B cell (primary cell): ENCODE results near the gene ERBB4.

Experiments
- CTCF ChIP-seq: fragments of 200-600 bp; IDR thresholded peaks from one replicate; pipeline ENCODE4 v1.8.0; 2022; ENCODE audit warnings: antibody characterized with exemption, mild to moderate bottlenecking
- EZH2 ChIP-seq: IDR thresholded peaks from 2 replicates; pipeline ENCODE4 v1.6.1; 2012; ENCODE audit warnings: borderline replicate concordance, low read depth, mild to moderate bottlenecking, moderate library complexity, low read length; ENCODE audit not compliant: insufficient read depth, poor library complexity, severe bottlenecking

DNA sequence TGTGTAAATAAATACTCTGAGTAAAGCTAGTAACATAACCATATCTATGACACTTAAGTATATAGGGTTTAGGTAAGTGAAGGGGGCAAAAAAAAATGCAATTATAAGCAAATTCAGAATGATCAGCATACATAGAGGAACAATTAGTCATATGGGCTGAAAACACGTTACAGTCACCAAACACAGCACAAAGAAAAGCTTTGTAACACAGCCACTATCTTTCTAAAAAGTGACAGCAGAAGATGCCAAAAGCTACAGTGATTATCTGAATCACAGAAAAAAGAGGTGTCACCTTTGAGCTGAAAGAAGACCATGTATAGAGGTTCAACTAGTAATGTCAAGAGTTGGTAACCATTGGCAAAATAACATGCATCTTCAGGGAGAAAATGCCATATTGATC is 115.5 kb downstream of the ERBB4 start:
- TF ChIP-seq CTCF (no peak), EZH2 (no peak)
